ENCODE data around the gene MAPK14.
"Not testable (repeated sequence)": the region's sequence is repeated elsewhere in the genome, so short reads cannot be mapped to it uniquely, and the experiment has no call there.

The MAPK14 gene

GRCh38 chr6:36025932-36026327, 1.7 kb upstream of the MAPK14 start:
- ChIA-PET CTCF (interaction anchor here (0.9 to 3.4 kb wide), 2 partner anchors 16 to 70 kb away, joined by 9 to 20 read pairs; no protein-coding TSS in a partner anchor), POLR2A (ENCODE audit: low non-redundant PET) (no interaction called here)
- TF ChIP-seq CTCF (conservative IDR thresholded peaks at IDR 0.05; ENCODE audit: low read depth) = no peak
- no peak for DNase-seq (ENCODE audit: low spot score)
- no peak overlapping the region for H3K27ac ChIP-seq

DNA sequence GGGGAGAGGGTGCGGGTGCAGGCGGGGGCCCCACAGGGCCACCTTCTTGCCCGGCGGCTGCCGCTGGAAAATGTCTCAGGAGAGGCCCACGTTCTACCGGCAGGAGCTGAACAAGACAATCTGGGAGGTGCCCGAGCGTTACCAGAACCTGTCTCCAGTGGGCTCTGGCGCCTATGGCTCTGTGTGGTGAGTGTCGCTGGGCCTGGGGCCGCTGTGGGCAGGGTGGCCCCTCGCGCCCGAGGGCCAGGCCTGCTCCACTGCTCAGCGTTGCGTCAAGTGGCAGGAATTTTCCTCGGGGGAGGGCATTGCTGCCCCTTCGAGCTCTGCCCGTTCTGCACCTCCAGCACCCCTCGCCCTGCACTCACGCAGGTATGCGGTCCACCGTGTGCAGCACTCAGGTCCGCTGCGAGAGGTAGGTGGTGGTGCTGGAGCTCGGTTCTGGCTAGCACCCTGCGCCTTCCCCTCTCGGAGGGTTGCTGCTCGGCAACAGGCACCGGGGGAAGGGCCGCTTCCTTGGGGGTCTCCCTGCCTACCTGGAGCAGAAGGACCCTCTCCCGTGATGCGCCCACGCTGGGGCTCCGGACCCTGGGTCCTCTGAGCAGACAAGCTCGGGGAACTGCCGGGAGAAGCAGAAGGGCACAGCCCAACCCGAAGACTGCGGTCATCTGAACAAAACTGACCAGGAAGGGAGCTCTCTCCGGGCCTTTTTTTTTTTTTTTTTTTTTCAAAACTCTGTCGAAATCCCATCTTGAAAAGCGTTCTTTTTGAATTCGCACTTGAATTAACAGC, 674 bp downstream of the MAPK14 start:
- ChIA-PET POLR2A (ENCODE audit: low non-redundant PET) (interaction anchor here (0.6 to 1.0 kb wide), 3 partner anchors 103 to 631 kb away, joined by 3 to 6 read pairs (median 6); no protein-coding TSS in a partner anchor), CTCF (interaction anchor here (0.5 to 3.4 kb wide), 9 partner anchors 11 to 1213 kb away, joined by 3 to 20 read pairs (median 3); no protein-coding TSS in a partner anchor)
- H3K27ac ChIP-seq = peak overlapping the region; percentile 92
- TF ChIP-seq CTCF (conservative IDR thresholded peaks at IDR 0.05; ENCODE audit: low read depth) = no peak
- peak; percentile 23 for DNase-seq (ENCODE audit: low spot score)

GRCh38 chr6:36028877-36029324, 1.3 kb downstream of the MAPK14 start:
- H3K27ac ChIP-seq = peak overlapping the region; percentile 92
- DNase-seq (ENCODE audit: low spot score) = peak; percentile 50
- CTCF ChIA-PET = interaction anchor here (0.8 to 3.4 kb wide), 2 partner anchors 46 to 67 kb away, joined by 3 to 20 read pairs; no protein-coding TSS in a partner anchor
- POLR2A ChIA-PET (ENCODE audit: low non-redundant PET) = interaction anchor here (0.6 to 1.0 kb wide), 2 partner anchors 103 to 631 kb away, joined by 3 to 6 read pairs; no protein-coding TSS in a partner anchor
- TF ChIP-seq CTCF (conservative IDR thresholded peaks at IDR 0.05; ENCODE audit: low read depth) = no peak

DNA sequence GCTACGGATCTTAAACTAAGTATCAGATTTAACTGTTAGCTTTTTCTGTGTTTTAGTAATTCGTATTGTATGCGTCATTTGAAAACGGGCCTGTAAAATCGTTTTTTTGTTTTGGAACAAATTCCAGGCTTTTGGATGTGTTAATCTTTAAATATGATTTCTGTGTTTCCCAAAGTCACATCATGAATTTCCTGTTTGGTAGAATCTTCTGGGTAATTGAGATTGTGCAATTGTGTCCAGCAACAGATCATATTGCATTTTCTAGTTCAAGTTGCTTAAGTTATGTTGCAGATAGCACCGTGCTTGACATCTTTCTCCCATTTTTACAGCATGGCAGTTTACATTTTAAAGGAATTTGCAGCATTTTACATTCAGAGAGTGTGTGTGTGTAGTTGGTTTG, 1.9 kb downstream of the MAPK14 start:
- CTCF ChIA-PET = no interaction called here
- DNase-seq (ENCODE audit: low spot score) = no peak
- TF ChIP-seq CTCF (conservative IDR thresholded peaks at IDR 0.05; ENCODE audit: low read depth) = no peak
- POLR2A ChIA-PET (ENCODE audit: low non-redundant PET) = interaction anchor here (1.0 kb wide), 1 partner anchor 102 kb away, joined by 3 read pairs; no protein-coding TSS in a partner anchor
- no peak overlapping the region for H3K27ac ChIP-seq

- DNase-seq (ENCODE audit: low spot score) = no peak
Measured at GRCh38 chr6:36032261-36032660, 4.7 kb downstream of the MAPK14 start.

GRCh38 chr6:36033144-36033543, 5.5 kb downstream of the MAPK14 start:
- H3K27ac ChIP-seq = peak overlapping the region; percentile 45
- CTCF ChIA-PET = interaction anchor here (0.6 to 1.5 kb wide), 2 partner anchors 56 to 62 kb away, joined by 4 to 5 read pairs; no protein-coding TSS in a partner anchor
- POLR2A ChIA-PET (ENCODE audit: low non-redundant PET); DNase-seq (ENCODE audit: low spot score): not testable (repeated sequence)

More at GRCh38 chr6:36032261-36032660, 4.7 kb downstream of the MAPK14 start:
- no peak for TF ChIP-seq CTCF (conservative IDR thresholded peaks at IDR 0.05; ENCODE audit: low read depth)
- CTCF ChIA-PET = interaction anchor here (0.6 to 0.7 kb wide), 2 partner anchors 18 to 76 kb away, joined by 3 to 6 read pairs; no protein-coding TSS in a partner anchor
- POLR2A ChIA-PET (ENCODE audit: low non-redundant PET) = no interaction called here
- no peak overlapping the region for H3K27ac ChIP-seq
